ENCODE measurements around the gene VCL. TPM values are rescaled to one million over a fixed set of nuclear protein-coding genes. Genes with fewer than 3 reads are reported as not detected.

Gene VCL
- total and polyA plus RNA-seq, 2 of the 8 experiments (the other 6 are each of a cell fraction or from before 2014, with no cell fraction given): 119 to 377 TPM

DNA sequence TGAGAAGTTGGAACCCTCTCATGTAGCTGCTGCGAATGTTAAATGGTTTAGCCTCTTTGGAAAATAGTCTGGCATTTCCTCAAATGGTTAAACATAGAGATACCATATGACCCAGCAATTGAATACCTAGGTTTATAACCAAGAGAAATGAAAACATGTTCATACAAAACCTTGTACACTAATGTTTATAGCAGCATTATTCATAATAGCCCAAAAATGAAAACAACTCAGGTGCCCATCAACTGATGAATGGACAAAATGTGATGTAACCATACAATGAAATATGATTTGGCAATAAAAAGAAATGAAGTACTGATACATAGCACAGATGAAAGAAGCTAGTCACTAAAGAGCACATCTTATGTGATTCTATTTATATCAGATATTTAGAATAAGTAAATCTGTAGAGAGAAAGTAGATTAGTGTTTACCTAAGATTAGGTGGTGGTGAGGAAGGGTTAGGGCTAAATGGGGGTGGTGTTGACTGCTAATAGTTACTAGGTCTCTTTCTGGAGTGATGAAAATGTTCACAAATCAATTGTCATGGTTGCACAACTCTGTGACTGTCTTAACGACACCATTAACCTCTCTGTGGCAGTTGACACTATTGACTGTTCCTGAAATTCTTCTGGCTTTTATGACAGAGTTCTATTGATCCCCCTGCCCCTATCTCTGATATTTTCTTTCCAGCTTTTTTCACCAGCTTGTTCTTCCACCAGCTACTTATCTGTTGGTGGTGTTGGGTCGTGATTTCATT, 35.2 kb downstream of the VCL start:
- H3K36me3 ChIP-seq (ENCODE audit: control insufficient read depth in 2 of 4, insufficient read depth in 4 of 4, low read length in 3 of 4): peaks cover 0 to 8% (median 2%) of the 10 kb centered on the region in 4 experiments; a peak in 4 of 8 replicates
- H3K4ac ChIP-seq (replicated peaks; ENCODE audit: insufficient read length, low read depth, low read length): no peak overlapping the region
- H4K5ac ChIP-seq (ENCODE audit: insufficient read length, low read depth, low read length): no peak overlapping the region
- no peak overlapping the region for H3K23ac ChIP-seq (ENCODE audit: insufficient read length)
- no peak overlapping the region for H4K91ac ChIP-seq (replicated peaks; ENCODE audit: insufficient read length, low read length)
- FAIRE-seq: no peak
- H3K4me1 ChIP-seq (replicated peaks in 1 of 4; ENCODE audit: control insufficient read depth in 3 of 4, insufficient read depth in 4 of 4, low read length in 3 of 4): peaks cover 0 to 13% (median 6%) of the 10 kb centered on the region in 4 experiments; a peak in 4 of 7 replicates
- no peak overlapping the region for H3K27ac ChIP-seq (ENCODE audit: low read depth, low read length)
- no peaks in the 10 kb centered on the region for H3K9me3 ChIP-seq (ENCODE audit: insufficient read depth in 2 of 2, low read depth in 1 of 2, low read length in 1 of 2)
- H3K56ac ChIP-seq (replicated peaks; ENCODE audit: insufficient read length, low read depth, low read length): no peak overlapping the region
- 83% methylated on average over 3 of the region's 3 CpGs; no CpG with 5 or more reads in 1 of the 2 experiments for WGBS, 2 experiments (ENCODE audit: extremely low coverage in 1 of 2, insufficient coverage in 1 of 2, insufficient read length in 1 of 2, insufficient replicate concordance in 2 of 2, low coverage in 1 of 2, low lambda C conversion rate in 2 of 2, missing lambda C conversion rate in 1 of 2)
- no peak overlapping the region for H2AFZ ChIP-seq (ENCODE audit: low read length)
- POLR2A ChIA-PET (ENCODE audit: partially characterized antibody): interaction anchor here (0.6 to 2.1 kb wide), 6 partner anchors 13 to 292 kb away, joined by 3 to 8 read pairs (median 3); no protein-coding TSS in a partner anchor
- no peak overlapping the region for H3K14ac ChIP-seq (ENCODE audit: insufficient read length)
- no peaks in the 10 kb centered on the region for H3K23me2 ChIP-seq (ENCODE audit: low read depth, low read length)
- H3K27me3 ChIP-seq (replicated peaks in 1 of 4; ENCODE audit: control insufficient read depth in 3 of 4, extremely low read depth in 1 of 4, insufficient read depth in 3 of 4, low read length in 3 of 4): no peaks in the 10 kb centered on the region
- H2BK15ac ChIP-seq (ENCODE audit: low read length): no peak overlapping the region
- no peak overlapping the region for H2BK12ac ChIP-seq (ENCODE audit: low read depth, low read length)
- H2BK120ac ChIP-seq (replicated peaks; ENCODE audit: low read depth, low read length): no peak overlapping the region
- no peaks in the 10 kb centered on the region for H4K20me1 ChIP-seq (replicated peaks in 1 of 2; ENCODE audit: control insufficient read depth in 1 of 2, insufficient read depth in 2 of 2, low read length in 2 of 2)
- no peak overlapping the region for H3K9ac ChIP-seq (replicated peaks in 1 of 4; ENCODE audit: extremely low read depth in 1 of 4, low read depth in 3 of 4, low read length in 3 of 4)
- TF ChIP-seq CEBPB (IDR thresholded peaks at IDR 0.05; ENCODE audit: low read depth, low read length) (0 out of 2 replicates have a peak, but pooled peaks have one; percentile 10), POLR2A (IDR thresholded peaks at IDR 0.05; ENCODE audit: control extremely low read depth in 1 of 2, low read depth in 2 of 2, low read length in 2 of 2) (peak in 1 of 2 experiments; percentile 72; a peak in 1 of 3 replicates), NRF1 (IDR thresholded peaks at IDR 0.05; ENCODE audit: low read depth, low read length) (no peak), KDM1A (IDR thresholded peaks at IDR 0.05; ENCODE audit: borderline replicate concordance, low read length) (no peak), POLR2AphosphoS5 (IDR thresholded peaks at IDR 0.05; ENCODE audit: low read depth, low read length) (peak; percentile 65; the same call in 1 of the 2 replicates)
- TF ChIP-seq, protein P1, sequence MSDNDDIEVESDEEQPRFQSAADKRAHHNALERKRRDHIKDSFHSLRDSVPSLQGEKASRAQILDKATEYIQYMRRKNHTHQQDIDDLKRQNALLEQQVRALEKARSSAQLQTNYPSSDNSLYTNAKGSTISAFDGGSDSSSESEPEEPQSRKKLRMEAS (IDR thresholded peaks at IDR 0.05): no peak
- no peak overlapping the region for H4K8ac ChIP-seq (ENCODE audit: extremely low read depth, insufficient read depth, low read length)
- no peak overlapping the region for H3K18ac ChIP-seq (ENCODE audit: extremely low read depth, low read length)
- no peak for DNase-seq (ENCODE audit: low read depth in 1 of 2, low spot score in 2 of 2)
- H3K79me2 ChIP-seq (ENCODE audit: control insufficient read depth in 1 of 2, insufficient read depth in 2 of 2, low read length in 2 of 2): peaks cover 2 to 84% of the 10 kb centered on the region in 2 experiments; a peak in 3 of 4 replicates
- H3K4me2 ChIP-seq (ENCODE audit: insufficient read depth in 1 of 2, low read depth in 2 of 2, low read length in 2 of 2): no peak overlapping the region
- H2BK5ac ChIP-seq (ENCODE audit: low read depth, low read length): no peak overlapping the region
- no peak overlapping the region for H2AK5ac ChIP-seq (ENCODE audit: low read depth, low read length)
- no peak overlapping the region for H3K4me3 ChIP-seq (ENCODE audit: extremely low read depth in 1 of 4, insufficient read depth in 2 of 4, low read depth in 3 of 4, low read length in 4 of 4)
- peaks cover 2% of the 10 kb centered on the region; the same call in 1 of the 2 replicates for H3K79me1 ChIP-seq (ENCODE audit: low read depth, low read length)
- H2BK20ac ChIP-seq (ENCODE audit: low read length): no peak overlapping the region
- CTCF ChIA-PET (ENCODE audit: partially characterized antibody): interaction anchor here (0.8 to 1.7 kb wide), 7 partner anchors 47 to 153 kb away, joined by 3 to 6 read pairs (median 3); no protein-coding TSS in a partner anchor

Data from H1 (cell line).